DMS114 treated with DMSO at 0.1 percent for 48 hours (cell line): ENCODE data around the gene NPR3.

Experiments used
- DNase-seq: peaks from one replicate; lab custom pipeline; 2025; ENCODE audit not compliant: unreplicated experiment; lab: John Stamatoyannopoulos, UW

The NPR3 gene

GRCh38 chr5:32805971-32806638 is 95.0 kb downstream of the NPR3 start:
- DNase-seq = no peak

GRCh38 chr5:32808783-32809182 is 97.7 kb downstream of the NPR3 start:
- DNase-seq = no peak

GRCh38 chr5:32810804-32811203 is 99.7 kb downstream of the NPR3 start:
- DNase-seq = no peak

GRCh38 chr5:32812399-32812798 is 101.3 kb downstream of the NPR3 start:
- no peak for DNase-seq

GRCh38 chr5:32814141-32814540 is 103.0 kb downstream of the NPR3 start:
- no peak for DNase-seq

GRCh38 chr5:32814620-32815019 is 103.5 kb downstream of the NPR3 start:
- DNase-seq = no peak

GRCh38 chr5:32827981-32828380 is 116.9 kb downstream of the NPR3 start:
- DNase-seq = no peak

GRCh38 chr5:32828492-32828891 is 117.4 kb downstream of the NPR3 start:
- DNase-seq = no peak

- DNase-seq = no peak
These were observed 120.5 kb downstream of the NPR3 start for GRCh38 chr5:32831624-32832023.

GRCh38 chr5:32833127-32833526 is 122.0 kb downstream of the NPR3 start:
- no peak for DNase-seq

- no peak for DNase-seq
These were observed 122.5 kb downstream of the NPR3 start for GRCh38 chr5:32833663-32834062.

- DNase-seq = no peak
These were observed 123.1 kb downstream of the NPR3 start for GRCh38 chr5:32834251-32834650.

GRCh38 chr5:32836176-32836575 is 125.1 kb downstream of the NPR3 start:
- DNase-seq = no peak

- DNase-seq = no peak
These were observed 126.1 kb downstream of the NPR3 start for GRCh38 chr5:32837211-32837610.

- DNase-seq = no peak
These were observed 128.0 kb downstream of the NPR3 start for GRCh38 chr5:32839106-32839505.

- DNase-seq = no peak
These were observed 129.5 kb downstream of the NPR3 start for GRCh38 chr5:32840606-32841005.
